Osteocyte (in vitro differentiated cells): ENCODE data around the gene ZMYM1. TPM values are rescaled to one million over a fixed set of nuclear protein-coding genes. Genes with fewer than 3 reads are reported as not detected.
"Not testable (repeated sequence)": the region's sequence is repeated elsewhere in the genome, so short reads cannot be mapped to it uniquely, and the experiment has no call there.

Experiments used
- DNase-seq: peaks from one replicate; pipeline ENCODE4 v3.0.0; 2021; ENCODE audit warnings: mixed read lengths; ENCODE audit not compliant: unreplicated experiment; ENCODE audit errors: extremely low spot score
- H3K27ac Mint-ChIP-seq: one replicate; pipeline ENCODE4 v1.8.0; 2021; ENCODE audit warnings: mild to moderate bottlenecking, mixed read lengths; ENCODE audit not compliant: unreplicated experiment
- H3K27me3 Mint-ChIP-seq: one replicate; pipeline ENCODE4 v1.8.0; 2021; ENCODE audit warnings: mixed read lengths; ENCODE audit not compliant: unreplicated experiment
- H3K36me3 Mint-ChIP-seq: one replicate; pipeline ENCODE4 v1.8.0; 2021; ENCODE audit warnings: mixed read lengths; ENCODE audit not compliant: unreplicated experiment
- H3K4me1 Mint-ChIP-seq: one replicate; pipeline ENCODE4 v1.8.0; 2021; ENCODE audit warnings: mixed read lengths; ENCODE audit not compliant: unreplicated experiment
- H3K4me3 Mint-ChIP-seq: one replicate; pipeline ENCODE4 v1.8.0; 2021; ENCODE audit warnings: mild to moderate bottlenecking, moderate library complexity, mixed read lengths; ENCODE audit not compliant: unreplicated experiment
- H3K9me3 Mint-ChIP-seq: one replicate; pipeline ENCODE4 v1.8.0; 2021; ENCODE audit warnings: mixed read lengths; ENCODE audit not compliant: unreplicated experiment
- total RNA-seq: library from RNA; stranded (reverse); gene quantifications from 2 replicates; pipeline ENCODE4 v1.2.1, GENCODE V29; 2021
- TF ChIP-seq, protein P1 (sequence below): fragments of 200-600 bp; sonication (generic); IDR thresholded peaks from 2 replicates; pipeline ENCODE4 v1.5.0; 2021; ENCODE audit warnings: antibody characterized with exemption, mild to moderate bottlenecking, moderate library complexity

Gene ZMYM1
- total RNA-seq, 1 donor from 2014 or later, result 17.2 TPM

DNA sequence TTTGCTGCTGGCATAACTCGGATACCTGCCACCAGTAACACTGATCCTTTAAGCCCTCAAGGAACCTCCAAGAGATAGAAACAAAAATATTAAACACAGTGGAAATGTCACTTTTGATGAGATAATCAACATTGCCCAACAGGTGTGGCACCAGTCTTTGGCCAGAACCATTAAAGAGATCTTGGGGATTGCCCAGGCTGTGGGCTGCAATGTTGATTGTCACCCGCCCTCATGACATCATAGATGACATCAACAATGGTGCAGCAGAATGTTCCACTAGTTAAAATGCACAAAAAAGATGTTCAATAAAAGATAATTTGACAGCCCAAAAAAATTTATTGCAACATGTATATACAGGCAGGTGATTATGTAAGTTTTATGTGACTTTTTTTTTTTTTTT lies 20.2 kb upstream of the ZMYM1 start:
- TF ChIP-seq, protein P1, sequence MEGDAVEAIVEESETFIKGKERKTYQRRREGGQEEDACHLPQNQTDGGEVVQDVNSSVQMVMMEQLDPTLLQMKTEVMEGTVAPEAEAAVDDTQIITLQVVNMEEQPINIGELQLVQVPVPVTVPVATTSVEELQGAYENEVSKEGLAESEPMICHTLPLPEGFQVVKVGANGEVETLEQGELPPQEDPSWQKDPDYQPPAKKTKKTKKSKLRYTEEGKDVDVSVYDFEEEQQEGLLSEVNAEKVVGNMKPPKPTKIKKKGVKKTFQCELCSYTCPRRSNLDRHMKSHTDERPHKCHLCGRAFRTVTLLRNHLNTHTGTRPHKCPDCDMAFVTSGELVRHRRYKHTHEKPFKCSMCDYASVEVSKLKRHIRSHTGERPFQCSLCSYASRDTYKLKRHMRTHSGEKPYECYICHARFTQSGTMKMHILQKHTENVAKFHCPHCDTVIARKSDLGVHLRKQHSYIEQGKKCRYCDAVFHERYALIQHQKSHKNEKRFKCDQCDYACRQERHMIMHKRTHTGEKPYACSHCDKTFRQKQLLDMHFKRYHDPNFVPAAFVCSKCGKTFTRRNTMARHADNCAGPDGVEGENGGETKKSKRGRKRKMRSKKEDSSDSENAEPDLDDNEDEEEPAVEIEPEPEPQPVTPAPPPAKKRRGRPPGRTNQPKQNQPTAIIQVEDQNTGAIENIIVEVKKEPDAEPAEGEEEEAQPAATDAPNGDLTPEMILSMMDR, result no peak
- Mint-ChIP-seq H3K9me3 (no peaks in the 10 kb centered on the region), H3K4me3 (no peak overlapping the region), H3K36me3 (no peaks in the 10 kb centered on the region), H3K4me1 (no peaks in the 10 kb centered on the region), H3K27ac (no peak overlapping the region), H3K27me3 (peaks cover 26% of the 10 kb centered on the region)
- DNase-seq, result no peak

- H3K27me3 Mint-ChIP-seq, result peaks cover 15% of the 10 kb centered on the region
- TF ChIP-seq, protein P1, result no peak
- no peaks in the 10 kb centered on the region for H3K4me1 Mint-ChIP-seq
- H3K9me3 Mint-ChIP-seq, result no peaks in the 10 kb centered on the region
- no peak for DNase-seq
- H3K36me3 Mint-ChIP-seq, result no peaks in the 10 kb centered on the region
- H3K4me3 Mint-ChIP-seq, result no peak overlapping the region
- H3K27ac Mint-ChIP-seq, result no peak overlapping the region
Observed at GRCh38 chr1:35062518-35063196, 16.5 kb upstream of the ZMYM1 start.

DNA sequence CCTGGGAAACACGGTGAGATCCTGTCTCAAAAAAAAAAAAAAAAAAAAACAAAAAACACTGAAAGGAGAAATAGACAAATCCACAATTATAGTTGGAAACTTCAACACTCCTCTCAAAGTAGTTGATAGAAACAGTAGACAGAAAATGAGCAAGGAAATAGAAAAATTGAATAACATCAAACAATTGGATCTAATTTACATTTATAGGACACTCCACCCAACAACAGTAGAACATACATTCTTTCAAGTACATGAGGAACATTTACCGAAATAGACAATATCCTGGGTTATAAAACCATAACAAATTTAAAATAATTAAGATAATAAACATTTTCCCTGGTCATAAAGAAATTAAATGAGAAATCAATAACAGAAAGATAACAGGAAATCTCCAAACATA lies 14.9 kb upstream of the ZMYM1 start:
- TF ChIP-seq, protein P1, result no peak
- DNase-seq, result no peak
- Mint-ChIP-seq H3K27me3 (peaks cover 9% of the 10 kb centered on the region), H3K9me3 (peaks cover 2% of the 10 kb centered on the region), H3K4me3 (no peak overlapping the region), H3K36me3 (no peaks in the 10 kb centered on the region), H3K27ac (no peak overlapping the region), H3K4me1 (no peaks in the 10 kb centered on the region)

- Mint-ChIP-seq H3K4me1 (no peaks in the 10 kb centered on the region), H3K36me3 (peaks cover 2% of the 10 kb centered on the region), H3K4me3 (no peak overlapping the region), H3K27ac (no peak overlapping the region), H3K9me3 (peaks cover 12% of the 10 kb centered on the region), H3K27me3 (peaks cover 33% of the 10 kb centered on the region)
- TF ChIP-seq, protein P1, result no peak
- no peak for DNase-seq
Observed at GRCh38 chr1:35069746-35070145, 9.4 kb upstream of the ZMYM1 start.

GRCh38 chr1:35073265-35073811 lies 5.8 kb upstream of the ZMYM1 start:
- H3K4me3 Mint-ChIP-seq, result no peak overlapping the region
- no peak for DNase-seq
- TF ChIP-seq, protein P1, result no peak
- peaks cover 32% of the 10 kb centered on the region for H3K27me3 Mint-ChIP-seq
- peaks cover 12% of the 10 kb centered on the region for H3K9me3 Mint-ChIP-seq
- H3K36me3 Mint-ChIP-seq, result peaks cover 2% of the 10 kb centered on the region
- H3K4me1 Mint-ChIP-seq, result no peaks in the 10 kb centered on the region
- H3K27ac Mint-ChIP-seq, result no peak overlapping the region

DNA sequence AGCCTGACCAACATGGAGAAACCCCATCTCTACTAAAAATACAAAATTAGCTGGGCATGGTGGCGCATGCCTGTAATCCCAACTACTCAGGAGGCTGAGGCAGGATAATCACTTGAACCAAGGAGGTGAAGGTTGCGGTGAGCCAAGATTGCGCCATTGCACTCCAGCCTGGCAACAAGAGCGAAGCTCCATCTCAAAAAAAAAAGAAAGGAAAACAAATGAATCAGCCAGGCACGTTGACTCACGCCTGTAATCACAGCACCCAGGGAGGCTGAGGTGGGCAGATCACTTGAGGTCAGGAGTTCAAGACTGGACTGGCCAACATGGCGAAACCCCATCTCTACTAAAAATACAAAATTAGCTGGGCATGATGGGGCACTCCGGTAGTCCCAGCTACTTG lies 2.8 kb upstream of the ZMYM1 start:
- not testable (repeated sequence) for H3K36me3 Mint-ChIP-seq, H3K4me3 Mint-ChIP-seq, DNase-seq, H3K9me3 Mint-ChIP-seq, H3K27ac Mint-ChIP-seq
- Mint-ChIP-seq H3K4me1 (peaks cover 21% of the 10 kb centered on the region), H3K27me3 (peaks cover 22% of the 10 kb centered on the region)
